Activated B cell treated with CpG ODN at 0.5 μM for 24 hours (primary cell): Measurements from ENCODE around the gene C14orf93. TPM values are rescaled to one million over a fixed set of nuclear protein-coding genes. Genes with fewer than 3 reads are reported as not detected.
"Not testable (repeated sequence)": the region's sequence is repeated elsewhere in the genome, so short reads cannot be mapped to it uniquely, and the experiment has no call there.

Experiments
- ATAC-seq: fragments of 200-7000 bp; cut with Tn5 transposase; one replicate; pipeline ENCODE4 v1.10.0; 2021; ENCODE audit warnings: low read depth, mild to moderate bottlenecking, moderate library complexity
- CTCF ChIA-PET: fragments of 350-600 bp; sonication (Branson Sonifier 250); formaldehyde crosslinking; loops from one replicate; lab custom pipeline; 2021; ENCODE audit warnings: antibody characterized with exemption; lab: Charles Lee
- POLR2A ChIA-PET: fragments of 350-600 bp; sonication (Branson Sonifier 250); formaldehyde crosslinking; loops from one replicate; lab custom pipeline; 2021; ENCODE audit warnings: antibody characterized with exemption; lab: Charles Lee
- DNase-seq: peaks from one replicate; pipeline ENCODE4 v3.0.0; 2022
- H3K27ac Mint-ChIP-seq: one replicate; pipeline ENCODE4 v1.8.0; 2020; ENCODE audit warnings: mixed read lengths
- H3K27me3 Mint-ChIP-seq: one replicate; pipeline ENCODE4 v1.8.0; 2021; ENCODE audit warnings: mixed read lengths
- H3K36me3 Mint-ChIP-seq: one replicate; pipeline ENCODE4 v1.8.0; 2021; ENCODE audit warnings: low read depth, mixed read lengths
- H3K4me1 Mint-ChIP-seq: one replicate; pipeline ENCODE4 v1.8.0; 2021; ENCODE audit warnings: mixed read lengths
- H3K4me3 Mint-ChIP-seq: one replicate; pipeline ENCODE4 v1.8.0; 2020; ENCODE audit warnings: mild to moderate bottlenecking, mixed read lengths
- H3K9me3 Mint-ChIP-seq: one replicate; pipeline ENCODE4 v1.8.0; 2020; ENCODE audit warnings: mixed read lengths
- intact Hi-C: fragments of 100-400 bp; cut with micrococcal nuclease; formaldehyde crosslinking; loops from one replicate; pipeline ENCODE4 v1.15.1; 2024
- total RNA-seq: library from RNA; stranded (reverse); gene quantifications from 2 replicates; pipeline ENCODE4 v1.2.3, GENCODE V29; 2022
- TF ChIP-seq, protein P1 (sequence below): fragments of 200-600 bp; IDR thresholded peaks from one replicate; pipeline ENCODE4 v1.8.0; 2022; ENCODE audit warnings: antibody characterized with exemption, mild to moderate bottlenecking

C14orf93 gene
- total RNA-seq, 1 donor from 2014 or later = 13.5 TPM

DNA sequence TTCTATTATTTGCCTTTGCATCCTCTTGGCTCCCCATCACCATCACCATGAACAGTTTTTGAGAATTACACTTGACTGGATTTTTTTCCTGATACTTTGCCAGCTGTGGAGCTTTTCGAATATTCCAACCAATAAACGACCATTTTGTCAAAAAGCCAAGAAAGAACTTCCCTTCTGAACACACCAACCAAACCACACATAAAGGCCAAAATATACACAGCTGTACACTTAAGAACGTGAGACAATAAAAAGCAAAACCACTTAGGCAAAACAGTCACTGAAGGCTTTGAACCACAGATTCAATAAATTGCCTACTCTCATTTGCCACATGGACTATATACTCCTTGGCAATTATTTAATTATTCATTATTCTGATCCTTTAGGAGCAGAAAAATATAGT is 1.1 kb downstream of the C14orf93 start:
- Mint-ChIP-seq H3K36me3 (peaks cover 11% of the 10 kb centered on the region), H3K27ac (peak overlapping the region; percentile 97), H3K27me3 (no peaks in the 10 kb centered on the region), H3K9me3 (no peaks in the 10 kb centered on the region), H3K4me3 (peak overlapping the region; percentile 95), H3K4me1 (peaks cover 47% of the 10 kb centered on the region)
- no peak for ATAC-seq
- TF ChIP-seq, protein P1, sequence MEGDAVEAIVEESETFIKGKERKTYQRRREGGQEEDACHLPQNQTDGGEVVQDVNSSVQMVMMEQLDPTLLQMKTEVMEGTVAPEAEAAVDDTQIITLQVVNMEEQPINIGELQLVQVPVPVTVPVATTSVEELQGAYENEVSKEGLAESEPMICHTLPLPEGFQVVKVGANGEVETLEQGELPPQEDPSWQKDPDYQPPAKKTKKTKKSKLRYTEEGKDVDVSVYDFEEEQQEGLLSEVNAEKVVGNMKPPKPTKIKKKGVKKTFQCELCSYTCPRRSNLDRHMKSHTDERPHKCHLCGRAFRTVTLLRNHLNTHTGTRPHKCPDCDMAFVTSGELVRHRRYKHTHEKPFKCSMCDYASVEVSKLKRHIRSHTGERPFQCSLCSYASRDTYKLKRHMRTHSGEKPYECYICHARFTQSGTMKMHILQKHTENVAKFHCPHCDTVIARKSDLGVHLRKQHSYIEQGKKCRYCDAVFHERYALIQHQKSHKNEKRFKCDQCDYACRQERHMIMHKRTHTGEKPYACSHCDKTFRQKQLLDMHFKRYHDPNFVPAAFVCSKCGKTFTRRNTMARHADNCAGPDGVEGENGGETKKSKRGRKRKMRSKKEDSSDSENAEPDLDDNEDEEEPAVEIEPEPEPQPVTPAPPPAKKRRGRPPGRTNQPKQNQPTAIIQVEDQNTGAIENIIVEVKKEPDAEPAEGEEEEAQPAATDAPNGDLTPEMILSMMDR = no peak
- intact Hi-C loops = loop anchor here (5.0 kb wide), 2 partner anchors 122 to 293 kb away; partner anchors contain the start of gene PPP1R3E
- ChIA-PET CTCF (interaction anchor here (1.1 to 3.8 kb wide), 2 partner anchors 14 to 22 kb away, joined by 3 to 33 read pairs; no protein-coding TSS in a partner anchor), POLR2A (interaction anchor here (1.3 to 3.5 kb wide), 3 partner anchors 86 to 138 kb away, joined by 3 to 22 read pairs (median 17); partner anchors contain the start of genes ACIN1, C14orf119, LRP10 and RBM23)
- DNase-seq = no peak

DNA sequence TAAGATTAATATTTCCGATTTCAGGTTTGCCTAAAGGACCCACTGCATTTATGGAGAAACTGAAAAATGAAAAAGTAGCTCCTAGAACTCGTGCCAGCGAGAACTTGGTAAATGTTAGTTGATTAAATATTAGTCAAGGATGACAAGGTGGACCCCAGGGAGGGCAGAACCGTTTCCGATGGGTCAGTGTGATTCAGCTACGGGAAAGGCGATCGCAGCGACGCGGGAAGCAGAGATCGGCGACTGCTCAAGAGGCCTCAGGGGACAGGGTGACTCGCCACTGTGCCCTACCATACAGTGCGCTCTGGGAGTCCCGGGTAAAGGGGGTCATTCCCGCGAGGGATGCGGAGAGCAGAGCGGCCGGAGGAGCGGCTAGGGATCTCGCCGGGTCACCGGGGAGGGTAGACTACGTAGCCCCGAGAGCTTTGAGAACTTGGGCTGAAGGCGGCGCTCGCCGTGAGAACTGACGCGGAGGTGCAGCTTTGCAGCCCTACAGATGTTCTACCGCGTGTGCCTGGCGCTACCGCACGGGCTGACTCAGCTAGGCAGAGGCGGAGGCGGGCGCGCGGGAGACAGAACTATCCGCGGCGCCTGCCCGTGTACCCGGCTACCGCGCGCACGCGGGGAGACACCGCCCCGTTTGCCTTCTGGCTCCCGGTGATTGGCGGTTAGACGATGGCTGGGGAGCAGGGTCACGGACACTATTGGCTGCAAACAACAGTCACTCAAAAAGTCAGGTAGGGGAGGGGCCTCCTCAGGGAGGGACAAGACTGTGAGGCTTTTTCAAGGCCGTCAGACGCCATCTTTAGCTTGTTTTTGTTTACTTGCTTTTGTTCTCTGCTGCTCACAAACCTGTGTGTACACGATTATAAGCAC is 3.2 kb downstream of the C14orf93 start:
- ATAC-seq = peak; percentile 92
- intact Hi-C loops = loop anchor here (1.0 to 5.0 kb wide), 10 partner anchors 24 to 780 kb away; partner anchors contain the start of genes ACIN1, AJUBA, C14orf119 and CDH24
- DNase-seq = peak; percentile 90
- peak overlapping the region; percentile 97 for H3K27ac Mint-ChIP-seq
- no peaks in the 10 kb centered on the region for H3K27me3 Mint-ChIP-seq
- TF ChIP-seq, protein P1 = no peak
- ChIA-PET POLR2A (interaction anchor here (0.5 to 3.5 kb wide), 38 partner anchors 8 to 547 kb away, joined by 3 to 25 read pairs (median 5); partner anchors contain the start of genes ACIN1, AJUBA, C14orf119 and CDH24), CTCF (interaction anchor here (0.6 to 3.8 kb wide), 17 partner anchors 12 to 87 kb away, joined by 3 to 48 read pairs (median 3); partner anchors contain the start of genes AJUBA, CDH24, PRMT5 and RBM23)
- H3K4me1 Mint-ChIP-seq = peaks cover 47% of the 10 kb centered on the region
- peak overlapping the region; percentile 94 for H3K4me3 Mint-ChIP-seq
- no peaks in the 10 kb centered on the region for H3K9me3 Mint-ChIP-seq
- peaks cover 11% of the 10 kb centered on the region for H3K36me3 Mint-ChIP-seq

DNA sequence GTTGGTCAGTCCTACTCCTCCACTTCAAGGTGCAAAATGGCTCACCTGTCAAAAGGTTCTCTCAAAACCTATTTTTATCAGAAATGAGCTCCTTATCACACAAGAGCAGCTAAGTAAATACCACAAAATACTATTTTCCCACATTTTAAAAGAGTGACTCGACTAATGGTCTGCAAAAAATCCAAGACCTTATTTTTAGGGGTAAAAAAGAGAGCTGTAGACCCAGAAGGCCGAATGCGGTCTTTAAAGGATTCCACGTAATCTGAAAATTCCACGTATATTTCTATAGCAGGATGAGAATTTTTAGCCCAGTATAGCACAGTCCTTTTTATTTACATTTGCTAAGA is 3.8 kb downstream of the C14orf93 start:
- TF ChIP-seq, protein P1 = no peak
- no peak for DNase-seq
- peak overlapping the region; percentile 97 for H3K27ac Mint-ChIP-seq
- H3K36me3 Mint-ChIP-seq = peaks cover 11% of the 10 kb centered on the region
- intact Hi-C loops = loop anchor here (2.0 to 5.0 kb wide), 5 partner anchors 23 to 545 kb away; partner anchors contain the start of genes AJUBA, DAD1, PPP1R3E and ZFHX2
- CTCF ChIA-PET = interaction anchor here (0.5 to 3.8 kb wide), 13 partner anchors 11 to 88 kb away, joined by 3 to 48 read pairs (median 3); partner anchors contain the start of genes AJUBA, CDH24 and RBM23
- H3K4me3 Mint-ChIP-seq = peak overlapping the region; percentile 94
- H3K27me3 Mint-ChIP-seq = no peaks in the 10 kb centered on the region
- no peak for ATAC-seq
- no peaks in the 10 kb centered on the region for H3K9me3 Mint-ChIP-seq
- POLR2A ChIA-PET = interaction anchor here (0.6 to 3.5 kb wide), 25 partner anchors 9 to 548 kb away, joined by 3 to 25 read pairs (median 8); partner anchors contain the start of genes ACIN1, AJUBA, C14orf119 and CDH24
- H3K4me1 Mint-ChIP-seq = peaks cover 45% of the 10 kb centered on the region

- ChIA-PET CTCF (interaction anchor here (0.5 to 3.8 kb wide), 7 partner anchors 10 to 87 kb away, joined by 3 to 48 read pairs (median 9); partner anchors contain the start of gene CDH24), POLR2A (interaction anchor here (0.6 to 3.5 kb wide), 15 partner anchors 10 to 436 kb away, joined by 3 to 25 read pairs (median 11); partner anchors contain the start of genes ACIN1, AJUBA, C14orf119 and DAD1)
- no peak for DNase-seq
- ATAC-seq = no peak
- intact Hi-C loops = loop anchor here (2.0 to 5.0 kb wide), 5 partner anchors 23 to 545 kb away; partner anchors contain the start of genes AJUBA, DAD1, PPP1R3E and ZFHX2
- Mint-ChIP-seq H3K27me3 (no peaks in the 10 kb centered on the region), H3K4me1 (peaks cover 44% of the 10 kb centered on the region), H3K27ac (peak overlapping the region; percentile 97), H3K4me3 (peak overlapping the region; percentile 94), H3K36me3 (peaks cover 11% of the 10 kb centered on the region), H3K9me3 (no peaks in the 10 kb centered on the region)
- TF ChIP-seq, protein P1 = no peak
Measured at GRCh38 chr14:23005451-23006187, 4.3 kb downstream of the C14orf93 start.

GRCh38 chr14:23004274-23004673 is 5.7 kb downstream of the C14orf93 start:
- intact Hi-C loops = not testable (repeated sequence)

More at GRCh38 chr14:23004274-23004673, 5.7 kb downstream of the C14orf93 start:
- POLR2A ChIA-PET, H3K27ac Mint-ChIP-seq, H3K4me3 Mint-ChIP-seq, DNase-seq, CTCF ChIA-PET, H3K27me3 Mint-ChIP-seq, ATAC-seq, H3K9me3 Mint-ChIP-seq: not testable (repeated sequence)
- H3K4me1 Mint-ChIP-seq = peaks cover 34% of the 10 kb centered on the region
- H3K36me3 Mint-ChIP-seq = peaks cover 13% of the 10 kb centered on the region
